Stimulated activated CD4-positive, alpha-beta T cell treated with anti-CD3 and anti-CD28 coated beads, Interleukin-2, amount 100 ng/mL, for 4 hours (primary cell): Measurements from ENCODE around the gene NSUN5.
A peak's percentile ranks its signal among the peaks of the same experiment; 100 is the strongest.
"Not testable (repeated sequence)": the region's sequence is repeated elsewhere in the genome, so short reads cannot be mapped to it uniquely, and the experiment has no call there.

Experiments used
- DNase-seq: peaks from one replicate; pipeline ENCODE4 v3.0.0-alpha.2; 2020; ENCODE audit warnings: low read depth

NSUN5 gene

DNA sequence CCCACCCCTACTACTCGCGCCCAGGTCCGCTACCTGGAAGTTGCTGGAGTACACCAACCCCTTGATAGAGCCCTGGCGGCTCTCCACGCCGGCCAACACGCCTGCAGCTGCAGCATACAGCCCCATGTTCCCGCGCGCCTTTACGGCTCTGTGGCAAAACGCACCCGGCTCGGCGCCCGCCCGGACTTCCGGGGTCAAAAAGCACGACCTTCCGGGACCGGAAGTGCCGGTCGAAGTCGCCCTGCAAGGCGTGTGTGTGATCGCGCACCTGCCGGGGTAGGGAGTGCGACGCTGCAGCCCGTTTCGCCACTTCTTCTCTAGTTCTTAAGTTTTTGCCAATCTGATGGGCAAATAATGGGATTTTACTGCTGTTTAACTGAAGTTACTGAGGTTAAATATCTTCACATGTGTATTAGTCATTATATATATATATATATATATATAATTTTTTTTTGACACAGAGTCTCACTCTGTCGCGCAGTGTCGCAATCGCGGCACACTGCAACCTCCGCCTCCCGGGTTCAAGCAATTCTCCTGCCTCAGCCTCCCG, at the start of gene NSUN5:
Gene NSUN5 (minus strand): TSS at position 162 of the 550 bp plus-strand sequence. CDS start 36 bp downstream, at position 126.
- peak; percentile 84 for DNase-seq

DNA sequence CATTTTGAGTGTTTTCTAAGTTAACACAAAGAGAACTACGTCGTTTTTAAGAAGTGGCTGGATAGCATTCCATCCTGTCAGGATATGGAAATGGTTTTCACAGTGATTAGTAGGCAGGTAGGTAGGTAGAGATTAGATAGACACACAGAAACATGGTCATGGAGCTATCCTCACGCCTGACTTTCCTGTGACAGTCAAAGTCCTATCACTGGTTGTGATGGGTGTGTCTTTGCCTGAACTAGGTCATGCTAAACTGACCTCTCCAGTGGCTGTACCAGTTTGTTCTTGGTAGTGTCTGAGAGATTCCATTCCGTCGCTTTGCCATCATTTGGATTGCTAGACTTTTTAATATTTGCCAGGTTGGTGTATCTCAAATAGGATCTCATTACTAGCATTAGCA, 47.5 kb upstream of the NSUN5 start:
- no peak for DNase-seq

DNA sequence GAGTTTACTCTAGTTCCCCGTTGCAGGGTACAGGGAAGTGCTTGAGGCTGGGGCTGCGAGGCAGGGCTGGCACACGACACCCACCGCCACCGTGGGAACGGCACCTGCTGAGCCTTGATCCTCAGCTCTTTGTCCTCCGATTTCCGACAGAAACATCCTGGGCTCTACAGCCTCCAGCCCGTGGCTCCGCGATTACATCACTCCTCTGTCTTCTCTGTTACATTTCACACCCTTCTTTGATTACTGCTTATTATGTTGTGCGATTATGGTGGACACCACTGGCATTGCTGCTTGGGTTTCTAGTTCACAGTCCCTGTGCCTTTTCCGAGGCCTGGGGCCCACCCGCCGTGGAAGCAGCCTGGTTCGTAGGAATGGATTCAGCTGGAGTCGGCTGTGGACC, 46.2 kb upstream of the NSUN5 start:
- no peak for DNase-seq

DNA sequence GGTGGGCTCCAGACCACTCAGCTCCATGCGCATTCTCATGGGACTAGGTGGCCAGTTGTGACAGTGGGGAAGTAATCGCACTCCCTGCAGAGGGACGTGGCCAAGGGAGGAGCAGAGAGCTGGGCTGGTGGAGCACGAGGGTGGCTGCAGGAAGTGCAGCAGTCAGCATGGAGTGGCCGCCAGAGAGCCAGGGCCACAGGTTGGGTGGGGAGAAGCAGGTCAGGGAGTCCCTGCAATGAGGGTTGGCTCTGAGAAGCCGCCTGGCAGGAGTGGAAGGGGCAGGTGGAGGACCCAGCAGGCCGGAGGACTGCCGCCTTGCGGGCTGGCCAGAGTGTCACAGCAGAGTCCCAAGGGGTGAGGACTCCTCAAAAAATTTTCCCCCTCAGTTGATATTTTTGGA, 45.6 kb upstream of the NSUN5 start:
- no peak for DNase-seq

DNA sequence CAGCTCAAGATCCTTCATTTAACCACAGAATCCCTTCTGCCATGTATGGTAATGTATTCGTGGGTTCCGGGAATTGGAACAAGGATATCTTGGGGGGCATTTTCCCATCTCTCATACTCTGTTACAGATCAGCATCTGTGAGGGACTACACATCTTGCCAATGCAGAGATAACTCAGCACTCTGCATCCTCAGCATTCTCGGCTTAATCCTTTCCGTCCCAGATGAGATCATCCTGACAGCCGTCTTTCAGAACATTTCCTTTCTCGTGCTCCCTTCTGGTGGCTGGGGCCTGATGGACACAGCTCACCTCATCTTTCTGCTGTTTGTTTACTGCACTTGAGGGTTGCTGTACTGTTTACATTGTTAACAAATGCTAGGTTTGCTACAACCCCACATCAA, 44.6 kb upstream of the NSUN5 start:
- DNase-seq: no peak

DNA sequence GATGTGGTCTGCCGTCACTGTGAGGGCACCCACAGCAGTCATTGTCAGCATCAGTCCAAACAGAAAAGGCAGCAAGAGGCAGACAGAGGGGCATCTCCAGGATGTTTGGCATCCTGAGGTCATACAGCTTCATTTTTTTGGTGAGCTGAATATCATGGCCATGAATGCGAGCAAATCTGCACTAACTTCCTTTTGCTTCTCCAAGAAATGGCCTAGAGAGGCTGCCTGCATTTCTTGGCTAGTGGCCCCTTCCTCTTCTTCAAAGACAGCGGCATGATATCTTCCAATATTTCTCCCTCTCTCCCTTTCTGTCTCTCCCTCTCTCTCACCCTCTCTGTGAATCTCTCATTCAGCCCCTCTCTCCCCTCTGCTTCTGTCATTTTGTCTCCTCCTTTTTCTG, 44.2 kb upstream of the NSUN5 start:
- DNase-seq: no peak

DNA sequence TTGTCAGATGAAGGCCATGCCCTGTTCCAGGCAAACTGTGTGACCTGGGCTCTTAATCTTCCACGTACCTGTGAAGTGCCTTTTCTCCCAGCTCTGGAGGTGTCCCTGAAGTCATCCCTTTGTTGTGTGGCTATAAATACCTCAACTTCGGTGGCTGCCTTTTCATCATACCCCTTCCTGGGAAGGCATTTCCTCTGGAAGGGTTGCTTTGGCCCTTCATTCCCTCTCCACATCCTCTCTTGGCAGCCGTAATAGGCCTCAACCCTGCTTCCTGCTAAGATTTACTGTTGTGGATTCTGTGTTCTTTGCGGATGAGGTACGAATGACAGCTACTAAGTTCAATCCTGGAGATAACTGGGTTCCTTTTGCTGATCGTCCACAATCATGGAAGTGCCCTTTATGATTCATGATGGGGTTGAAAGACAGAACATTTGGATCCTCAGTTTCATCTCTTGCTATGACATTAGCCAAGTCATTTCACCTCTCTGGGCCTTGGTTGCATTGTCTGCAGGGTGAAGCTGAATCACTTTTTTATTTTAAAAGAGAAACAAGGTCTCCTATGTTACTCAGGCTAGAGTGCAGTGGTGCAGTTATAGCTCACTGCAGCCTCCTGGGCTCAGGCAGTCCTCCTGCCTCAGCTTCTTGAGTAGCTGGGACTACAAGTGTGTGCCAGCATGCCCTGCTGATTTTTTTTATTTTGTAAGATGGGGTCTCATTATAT, 43.0 kb upstream of the NSUN5 start:
- no peak for DNase-seq

DNA sequence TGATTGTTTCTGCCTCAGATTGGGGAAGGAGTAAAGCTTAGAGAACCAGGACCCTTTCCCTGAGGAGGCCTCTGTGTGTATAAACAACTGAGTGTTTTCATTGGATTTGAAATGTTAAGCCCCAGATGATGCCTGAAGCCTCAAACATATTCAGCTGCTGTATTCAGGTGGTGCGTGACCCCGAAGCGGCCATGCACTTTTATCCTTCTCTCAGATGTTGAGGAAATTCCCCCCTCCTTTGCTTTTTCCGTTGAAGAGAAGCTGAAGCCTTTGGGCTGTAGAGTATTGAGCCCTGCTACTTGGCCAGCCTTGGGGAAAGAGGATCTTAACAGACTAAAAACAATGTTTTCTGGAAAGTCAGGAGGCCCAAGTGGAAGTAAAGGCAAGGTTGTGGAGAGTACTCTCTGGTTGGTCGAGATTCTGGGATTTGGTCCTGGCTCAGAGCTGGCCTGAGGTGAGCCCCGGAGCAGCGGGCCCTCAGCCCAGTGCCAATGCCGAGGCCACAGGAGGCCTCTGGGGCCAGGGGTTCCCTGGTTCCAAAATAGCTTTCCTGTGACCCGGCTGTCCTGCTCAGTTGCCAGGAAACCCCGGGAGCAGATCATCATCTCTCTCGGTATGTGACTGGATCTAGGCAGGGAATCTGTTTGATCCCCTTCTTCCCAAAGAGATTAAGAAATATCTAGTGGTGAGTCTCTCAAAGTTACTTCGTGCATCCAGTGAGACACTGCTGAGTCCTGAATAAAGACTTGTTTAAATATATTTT, 41.9 kb upstream of the NSUN5 start:
- no peak for DNase-seq

DNA sequence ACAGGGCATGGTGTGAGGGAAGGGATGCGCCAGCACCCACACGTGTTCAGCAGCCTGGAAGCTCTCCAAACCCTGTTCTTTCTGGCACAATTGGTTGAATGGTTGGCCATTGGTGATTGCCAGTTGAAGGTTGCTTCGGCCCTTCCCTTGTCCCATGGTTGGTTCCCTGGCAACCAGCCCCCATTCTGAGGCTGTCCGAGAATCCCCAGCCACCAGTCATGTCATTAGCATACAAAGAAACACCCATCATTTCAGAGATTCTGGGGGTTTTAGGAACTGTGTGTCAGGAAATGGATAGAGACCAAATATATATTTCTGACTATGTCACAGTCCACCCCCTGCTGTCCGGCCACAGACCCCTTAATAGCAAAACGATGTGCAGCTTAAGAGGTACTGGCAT, 41.1 kb upstream of the NSUN5 start:
- no peak for DNase-seq

DNA sequence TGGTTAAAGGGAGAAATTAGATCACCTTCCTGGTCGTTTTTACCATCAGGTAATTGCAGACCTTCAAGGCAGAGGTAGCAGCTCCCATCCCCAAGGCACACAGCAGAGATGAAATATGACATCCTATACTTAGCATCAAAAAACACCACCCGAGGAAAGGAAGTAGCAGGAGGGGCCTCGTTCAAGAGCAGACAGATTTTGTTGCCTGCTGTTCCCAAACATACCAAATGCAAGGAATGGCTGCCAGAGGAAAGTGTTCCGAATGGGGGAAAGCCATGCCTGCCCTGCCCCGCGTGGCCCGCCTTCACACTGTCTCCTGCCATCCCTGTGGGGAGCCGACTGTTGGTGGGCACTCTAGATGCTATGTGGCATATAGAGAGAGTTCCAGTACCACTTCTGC, 37.3 kb upstream of the NSUN5 start:
- no peak for DNase-seq

DNA sequence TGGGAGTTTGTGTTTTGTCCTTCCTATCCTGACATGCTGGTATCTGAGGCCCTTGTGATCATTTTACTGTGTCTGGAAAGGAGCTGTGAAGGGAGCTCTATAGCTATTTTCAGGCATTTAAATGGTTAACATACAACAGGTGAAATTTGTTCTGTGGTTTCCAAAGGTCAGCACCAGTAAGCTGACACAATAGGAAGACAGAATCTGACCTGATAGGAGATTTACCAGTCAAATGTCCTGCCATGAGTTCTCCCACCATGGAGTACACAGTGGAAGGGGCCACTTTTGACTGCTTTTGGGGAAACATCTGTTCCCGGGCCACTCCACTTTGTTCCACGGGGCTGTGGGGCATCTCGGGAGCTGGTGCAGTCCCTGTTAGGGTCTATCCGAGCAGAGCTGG, 36.9 kb upstream of the NSUN5 start:
- DNase-seq: no peak

DNA sequence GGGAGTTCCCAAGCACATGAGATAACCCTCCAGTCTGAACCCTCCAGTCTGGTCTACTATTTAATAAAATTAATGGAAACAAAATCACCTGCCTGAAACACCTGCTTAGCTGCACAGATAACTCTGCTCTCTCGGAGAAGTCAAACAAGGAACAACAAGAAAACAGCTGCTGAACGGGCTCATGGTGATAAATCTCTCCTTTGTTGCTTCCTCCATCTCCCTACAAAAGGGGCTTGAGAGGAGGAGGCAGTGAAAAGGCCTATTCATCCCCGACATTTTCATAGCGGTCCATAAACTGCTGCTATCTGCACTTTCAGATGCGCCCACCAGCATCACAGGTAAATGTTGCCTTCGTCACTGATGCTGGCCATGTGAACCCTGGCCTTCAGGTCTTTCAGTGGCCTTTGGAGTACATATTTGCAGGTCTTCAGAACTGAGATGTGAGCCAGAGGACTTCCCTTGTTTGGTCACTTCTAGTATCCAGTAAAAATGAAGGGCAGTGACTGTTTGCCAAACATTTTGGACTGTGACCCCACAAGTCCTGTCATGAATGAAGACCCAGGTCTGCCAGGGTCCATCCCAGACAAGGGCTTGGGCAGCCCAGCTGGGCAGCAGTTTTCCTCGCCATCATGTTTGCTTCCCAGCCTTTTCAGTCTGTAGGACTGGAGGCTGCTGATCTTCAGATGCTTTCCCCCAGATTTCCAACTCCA, 35.2 kb upstream of the NSUN5 start:
- no peak for DNase-seq

DNA sequence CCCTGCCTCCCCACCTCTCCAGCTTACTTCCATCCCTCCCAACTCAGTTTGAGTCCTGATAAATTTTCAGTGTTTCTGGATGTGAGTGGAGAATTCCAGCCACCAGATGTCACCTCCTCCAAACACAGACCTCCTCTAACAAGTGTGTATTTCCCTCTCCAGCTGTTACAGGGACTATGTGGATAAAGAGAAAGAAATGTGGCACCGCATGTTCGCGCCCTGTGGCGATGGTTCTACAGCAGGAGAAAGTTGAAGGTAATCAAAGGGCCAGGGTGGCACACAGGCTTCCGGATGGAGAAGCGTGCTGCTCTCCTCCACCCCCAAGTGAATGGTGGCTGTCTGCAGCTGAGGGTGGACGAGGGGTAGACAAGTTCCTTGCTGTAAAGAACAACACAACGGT, 34.0 kb upstream of the NSUN5 start:
- no peak for DNase-seq

DNA sequence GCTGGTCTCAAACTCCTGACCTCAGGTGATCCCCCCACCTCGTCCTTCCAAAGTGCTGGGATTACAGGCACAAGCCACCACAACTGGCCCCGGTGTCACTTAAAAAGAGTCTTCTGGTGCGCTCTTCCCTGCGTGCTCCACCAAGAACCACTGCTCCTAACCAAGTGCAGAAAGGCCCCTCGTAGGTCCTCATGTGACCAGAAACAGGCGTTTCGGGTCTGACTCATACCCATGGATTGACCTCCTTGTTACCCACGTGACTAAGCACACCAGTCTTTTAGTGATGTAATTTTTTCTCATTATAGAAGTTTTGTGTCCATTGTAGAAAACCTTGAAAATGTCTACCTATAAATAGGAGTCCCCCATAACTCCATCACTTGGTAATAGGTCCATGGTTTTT, 33.3 kb upstream of the NSUN5 start:
- no peak for DNase-seq

DNA sequence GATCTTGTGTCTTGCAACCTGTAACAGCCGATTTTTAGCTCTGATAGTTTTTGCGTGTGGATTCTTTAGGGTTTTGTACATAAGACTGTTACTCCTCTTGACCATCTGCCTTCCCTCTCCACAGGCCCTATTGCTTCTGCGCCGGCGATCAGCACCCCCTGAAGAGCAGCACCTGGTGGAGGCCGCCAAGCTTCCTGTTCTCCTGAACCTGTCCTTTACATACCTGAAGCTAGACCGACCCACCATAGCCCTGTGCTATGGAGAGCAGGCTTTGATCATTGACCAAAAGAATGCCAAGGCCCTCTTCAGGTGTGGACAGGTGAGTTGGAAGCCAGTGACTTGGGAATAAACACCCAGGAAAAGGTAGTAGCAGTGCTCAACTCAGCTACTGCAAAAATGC, 31.9 kb upstream of the NSUN5 start:
- DNase-seq: no peak

DNA sequence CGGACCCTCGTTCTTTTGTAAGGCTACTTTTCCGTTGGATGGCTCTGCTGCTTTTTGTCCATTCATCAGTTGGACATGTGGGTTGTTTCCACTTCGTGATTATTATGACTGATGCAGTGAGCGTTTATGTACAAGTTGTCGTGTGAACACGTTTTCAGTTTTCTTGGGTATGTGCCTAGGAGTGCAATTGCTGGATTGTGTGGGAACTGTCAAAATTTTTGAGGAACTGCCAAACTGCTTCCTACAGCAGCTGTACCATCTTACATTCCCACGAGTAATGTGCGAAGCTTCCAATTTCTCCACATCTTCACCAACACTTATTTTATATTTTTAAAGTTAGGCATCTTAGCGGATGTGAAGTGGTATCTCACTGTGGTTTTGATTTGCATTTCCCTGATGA, 29.7 kb upstream of the NSUN5 start:
- no peak for DNase-seq

DNA sequence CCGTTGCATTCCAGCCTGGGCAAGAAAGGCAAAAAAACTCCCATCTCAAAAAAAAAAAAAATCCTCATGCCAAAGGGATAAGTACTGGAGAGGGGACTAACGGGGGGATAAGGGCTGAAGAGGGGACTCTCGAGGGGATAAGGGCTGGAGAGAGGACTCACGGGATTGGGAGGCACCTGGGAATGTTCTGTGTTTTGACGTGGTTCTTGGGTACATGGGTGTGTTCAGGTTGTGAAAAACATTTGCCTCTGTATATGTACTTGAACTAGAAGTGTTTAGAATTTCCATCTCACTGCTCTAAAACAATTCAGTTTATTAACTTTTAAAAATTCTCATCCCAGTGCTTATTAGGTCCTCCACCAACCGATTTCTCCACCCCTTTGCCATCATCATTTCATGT, 23.8 kb upstream of the NSUN5 start:
- no peak for DNase-seq

DNA sequence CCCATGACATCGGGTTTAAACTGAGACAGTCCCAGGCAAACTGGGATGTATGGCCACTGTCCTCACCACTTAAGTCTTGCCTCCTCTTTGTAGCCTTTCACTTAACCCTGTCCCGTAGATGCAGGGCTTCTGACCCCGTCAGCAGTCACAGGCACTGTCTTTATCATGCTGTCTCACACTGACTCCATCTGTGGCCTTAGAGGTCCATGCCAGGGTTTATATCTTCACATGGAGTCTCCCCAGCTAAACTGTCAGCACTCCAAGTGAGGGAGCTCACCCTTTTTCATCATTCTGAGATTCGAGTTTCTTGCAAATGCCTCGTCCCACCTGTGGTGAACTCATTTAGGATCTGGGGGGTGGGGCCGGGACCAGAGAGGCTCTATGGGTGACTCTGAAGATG, 22.1 kb upstream of the NSUN5 start:
- DNase-seq: no peak

DNA sequence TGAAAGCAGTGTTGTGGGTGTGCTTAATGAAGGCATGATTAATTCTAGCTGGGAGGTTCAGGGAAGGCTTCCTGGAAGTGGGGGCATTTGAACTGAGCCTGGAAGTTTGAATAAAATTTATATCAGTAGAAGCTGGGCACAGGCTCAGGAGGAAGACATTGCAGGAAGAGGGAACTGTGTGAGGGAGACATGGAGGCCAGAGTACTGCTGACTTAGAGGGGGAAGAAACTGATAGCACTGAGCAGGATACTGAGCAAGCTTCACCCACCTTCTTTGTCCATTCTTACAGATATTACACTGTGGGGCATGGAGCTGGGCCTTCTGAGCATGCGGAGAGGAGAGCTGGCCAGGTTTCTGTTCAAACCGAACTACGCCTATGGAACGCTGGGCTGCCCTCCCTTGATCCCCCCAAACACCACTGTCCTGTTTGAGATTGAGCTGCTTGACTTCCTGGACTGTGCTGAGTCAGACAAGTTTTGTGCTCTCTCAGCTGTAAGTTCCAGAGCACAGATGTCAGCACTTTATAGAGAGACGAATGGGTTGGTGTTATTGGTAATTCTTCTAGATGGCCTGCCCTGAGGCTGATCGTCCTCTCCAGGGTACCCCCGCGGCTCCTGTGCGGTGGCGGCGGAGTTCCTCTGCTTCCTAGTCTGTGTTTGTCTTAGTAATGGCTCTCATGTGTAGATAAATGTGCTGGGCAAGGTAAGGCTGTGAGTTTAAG, 21.4 kb upstream of the NSUN5 start:
- DNase-seq: no peak

DNA sequence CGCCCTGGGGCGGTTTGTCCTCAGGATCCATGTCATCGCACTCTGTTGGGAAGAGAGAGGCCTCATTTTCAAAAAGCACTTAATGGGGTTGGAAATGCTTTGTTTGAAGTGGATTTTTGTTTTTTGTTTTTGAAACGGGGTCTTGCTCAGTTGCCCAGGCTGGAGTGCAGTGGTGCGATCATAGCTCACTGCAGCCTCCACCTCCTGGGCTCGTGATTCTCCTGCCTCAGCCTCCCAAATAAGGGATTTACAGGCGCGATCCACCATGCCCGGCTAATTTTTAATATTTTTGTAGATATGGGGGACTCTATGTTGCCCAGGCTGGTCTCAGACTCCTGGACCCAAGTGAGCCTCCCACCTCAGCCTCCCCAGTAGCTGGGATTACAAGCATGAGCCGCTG, 20.1 kb upstream of the NSUN5 start:
- no peak for DNase-seq

DNA sequence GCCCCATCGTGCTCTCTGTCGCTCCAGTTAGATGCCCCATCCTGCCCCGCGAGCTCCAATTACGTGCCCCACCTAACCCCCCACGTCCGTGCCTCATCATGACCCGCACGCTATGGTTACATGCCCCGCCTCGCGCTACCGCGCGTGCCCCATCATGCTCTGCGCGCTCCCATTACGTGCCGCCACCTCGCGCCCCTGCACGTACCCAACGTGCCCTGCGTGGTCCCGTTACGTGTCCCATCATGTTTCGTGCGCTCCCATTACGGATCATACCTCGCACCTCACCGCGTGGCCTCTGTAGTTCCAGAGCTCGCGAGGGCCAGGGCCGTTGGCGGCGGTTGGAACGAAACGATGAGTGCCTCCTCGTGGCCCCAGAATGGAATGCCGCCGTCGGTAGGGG, 19.3 kb upstream of the NSUN5 start, which contains the start of the genes FKBP6 and TRIM50:
Gene FKBP6 (plus strand): TSS at position 240 of the 400 bp plus-strand sequence. CDS start 268 bp downstream, outside the sequence.
Gene TRIM50 (minus strand): TSS at position 161 of the 400 bp plus-strand sequence. CDS start 3,295 bp downstream, outside the sequence.
- DNase-seq: not testable (repeated sequence)

DNA sequence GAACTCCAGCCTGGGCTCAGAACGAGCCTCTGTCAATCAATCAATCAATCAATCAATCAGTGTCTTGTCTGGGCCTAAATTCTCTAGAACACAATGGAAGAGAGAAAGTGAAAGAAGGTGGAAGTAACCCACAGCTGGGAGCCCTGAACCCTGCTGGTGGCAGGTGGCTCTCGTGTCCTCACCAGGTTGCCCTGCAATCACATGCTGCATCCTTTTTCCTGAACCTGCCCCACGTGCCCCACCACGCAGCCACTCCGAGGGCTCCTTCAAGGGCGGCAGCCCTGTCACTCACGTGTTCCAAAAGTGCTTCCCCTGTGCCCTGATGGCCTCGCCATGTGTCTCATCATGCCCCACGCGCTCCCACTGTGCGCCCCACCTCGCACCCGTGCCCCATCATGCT, 18.8 kb upstream of the NSUN5 start:
- DNase-seq: not testable (repeated sequence)
